H7 (cell line): ENCODE measurements around the gene ST7L. TPM values are rescaled to one million over a fixed set of nuclear protein-coding genes. Genes with fewer than 3 reads are reported as not detected.
"Not testable (repeated sequence)": the region's sequence is repeated elsewhere in the genome, so short reads cannot be mapped to it uniquely, and the experiment has no call there.

ENCODE experiments used
- DNase-seq: peaks from one replicate; pipeline ENCODE4 v3.0.0; 2012
- H3K27me3 ChIP-seq: 2 replicates; pipeline ENCODE4 v1.6.0; 2011; ENCODE audit warnings: mild to moderate bottlenecking, low read length; ENCODE audit not compliant: control insufficient read depth, insufficient read depth
- H3K36me3 ChIP-seq: replicated peaks from 2 replicates; pipeline ENCODE4 v1.5.1; 2011; ENCODE audit warnings: low read length; ENCODE audit not compliant: control insufficient read depth, insufficient read depth
- H3K4me3 ChIP-seq: 2 replicates; pipeline ENCODE4 v1.5.1; 2011; ENCODE audit warnings: low read depth, mild to moderate bottlenecking, control low read depth, low read length, moderate library complexity; ENCODE audit not compliant: insufficient read depth
- total RNA-seq: library from RNA; depleted of rRNA; stranded (reverse); fragments of >200 nt; shearing (Covaris generic); gene quantifications from 2 replicates; pipeline ENCODE4 v1.2.3, GENCODE V29; 2014; rRNA removed

ST7L gene
- total RNA-seq, 1 experiment from 2014 or later, result 16.6 TPM

- H3K27me3 ChIP-seq, result no peaks in the 10 kb centered on the region
- no peaks in the 10 kb centered on the region for H3K36me3 ChIP-seq
- H3K4me3 ChIP-seq, result no peak overlapping the region
- no peak for DNase-seq
Measured at GRCh38 chr1:112492076-112492475, 126.9 kb downstream of the ST7L start.

- no peak overlapping the region for H3K4me3 ChIP-seq
- H3K36me3 ChIP-seq, result no peaks in the 10 kb centered on the region
- DNase-seq, result no peak
- no peaks in the 10 kb centered on the region for H3K27me3 ChIP-seq
Measured at GRCh38 chr1:112488141-112488540, 130.8 kb downstream of the ST7L start.

DNA sequence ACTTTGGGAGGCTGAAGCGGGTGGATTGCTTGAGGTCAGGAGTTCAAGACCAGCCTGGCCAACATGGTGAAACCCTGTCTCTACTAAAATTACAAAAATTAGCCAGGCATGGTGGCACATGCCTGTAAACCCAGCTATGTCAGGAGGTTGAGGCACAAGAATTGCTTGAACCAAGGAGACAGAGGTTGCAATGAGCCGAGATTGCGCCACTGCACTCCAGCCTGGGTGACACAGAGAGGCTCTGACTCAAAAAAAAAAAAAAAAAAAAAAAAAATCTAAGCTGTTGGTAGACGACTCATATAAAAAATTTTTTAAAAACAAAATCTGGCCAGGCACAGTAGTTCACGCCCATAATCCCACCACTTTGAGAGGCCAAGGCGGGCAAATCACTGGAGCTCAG, 131.3 kb downstream of the ST7L start:
- not testable (repeated sequence) for H3K36me3 ChIP-seq, H3K27me3 ChIP-seq, DNase-seq, H3K4me3 ChIP-seq

DNA sequence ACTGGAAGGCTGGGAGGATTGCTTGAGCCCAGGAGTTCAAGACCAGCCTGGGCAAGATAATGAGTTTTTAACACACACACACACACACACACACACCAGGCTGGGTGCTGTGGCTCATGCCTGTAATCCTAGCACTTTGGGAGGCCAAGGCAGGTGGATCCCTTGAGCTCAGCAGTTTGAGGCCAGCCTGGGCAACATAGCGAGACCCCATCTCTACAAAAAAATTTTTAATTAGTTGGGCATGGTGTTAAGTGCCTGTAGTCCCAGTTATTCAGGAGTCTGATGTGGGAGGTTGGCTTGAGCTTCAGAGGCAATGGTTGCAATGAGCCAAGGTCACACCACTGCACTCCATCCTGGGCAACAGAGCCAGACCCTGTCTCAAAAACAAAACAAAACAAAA, 132.9 kb downstream of the ST7L start:
- H3K4me3 ChIP-seq, H3K36me3 ChIP-seq, DNase-seq, H3K27me3 ChIP-seq: not testable (repeated sequence)

DNA sequence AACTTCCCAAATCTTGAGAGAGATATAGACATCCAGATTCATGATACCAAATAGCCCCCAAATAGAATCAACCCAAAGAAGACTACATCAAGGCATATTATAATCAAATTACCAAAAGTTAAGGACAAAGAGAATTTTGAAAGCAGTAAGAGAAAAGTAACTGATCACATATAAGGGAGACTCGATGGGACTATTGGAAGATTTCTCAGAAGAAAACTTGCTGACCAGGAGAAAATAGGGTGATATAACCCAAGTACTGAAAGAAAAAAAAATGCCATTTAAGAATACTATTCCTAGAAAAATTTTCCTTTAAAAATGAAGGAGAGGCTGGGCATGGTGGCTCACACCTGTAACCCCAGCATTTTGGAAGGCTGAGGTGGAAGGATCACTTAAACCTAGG, 140.6 kb downstream of the ST7L start:
- no peak for DNase-seq
- Histone ChIP-seq H3K36me3 (no peaks in the 10 kb centered on the region), H3K27me3 (no peaks in the 10 kb centered on the region), H3K4me3 (no peak overlapping the region)

GRCh38 chr1:112477550-112477949, 141.4 kb downstream of the ST7L start:
- Histone ChIP-seq H3K36me3 (no peaks in the 10 kb centered on the region), H3K27me3 (no peaks in the 10 kb centered on the region), H3K4me3 (no peak overlapping the region)
- no peak for DNase-seq

Other genes with a start within 250 kb of the ST7L start
- gene CTTNBP2NL, start 222.9 kb downstream of the ST7L start, total RNA-seq, result 9.7 and 15.3 TPM in 2 replicates
- gene WNT2B, start 110.2 kb downstream of the ST7L start, total RNA-seq, result 0.14 and 0.22 TPM in 2 replicates
- 116 and 143 TPM in 2 replicates for gene CAPZA1, start 691 bp upstream of the ST7L start, total RNA-seq
- 54.5 and 57.1 TPM in 2 replicates for gene MOV10, start 55.5 kb upstream of the ST7L start, total RNA-seq
- gene RHOC, start 88.0 kb upstream of the ST7L start, total RNA-seq, result 71.9 and 121 TPM in 2 replicates
- gene PPM1J, start 96.2 kb upstream of the ST7L start, total RNA-seq, result 4.6 and 7.7 TPM in 2 replicates